HuH-7.5 (cell line): ENCODE data around the gene MAPK8IP3.
A peak's percentile ranks its signal among the peaks of the same experiment; 100 is the strongest.

Source experiments
- DNase-seq: peaks from one replicate; pipeline ENCODE4 v3.0.0; 2011; ENCODE audit warnings: low spot score

Gene MAPK8IP3

GRCh38 chr16:1705688-1706385 lies at the start of gene MAPK8IP3:
MAPK8IP3 (plus strand) TSS chr16:1706195; CDS start chr16:1706340, 145 bp downstream.
- peak; percentile 91 for DNase-seq

- DNase-seq, result no peak
Measured at GRCh38 chr16:1656808-1657617, 49.0 kb upstream of the MAPK8IP3 start.

GRCh38 chr16:1657841-1658240 lies 48.2 kb upstream of the MAPK8IP3 start:
- no peak for DNase-seq

- no peak for DNase-seq
Measured at GRCh38 chr16:1659031-1659430, 47.0 kb upstream of the MAPK8IP3 start.

GRCh38 chr16:1661826-1662225 lies 44.2 kb upstream of the MAPK8IP3 start:
- no peak for DNase-seq

- no peak for DNase-seq
Measured at GRCh38 chr16:1662543-1662942, 43.5 kb upstream of the MAPK8IP3 start.

GRCh38 chr16:1665829-1666228 lies 40.2 kb upstream of the MAPK8IP3 start:
- no peak for DNase-seq

GRCh38 chr16:1666316-1666715 lies 39.7 kb upstream of the MAPK8IP3 start:
- no peak for DNase-seq

GRCh38 chr16:1667271-1667670 lies 38.7 kb upstream of the MAPK8IP3 start:
- DNase-seq, result no peak

GRCh38 chr16:1667916-1668315 lies 38.1 kb upstream of the MAPK8IP3 start:
- no peak for DNase-seq

GRCh38 chr16:1668612-1669319 lies 37.2 kb upstream of the MAPK8IP3 start:
- no peak for DNase-seq

- DNase-seq, result no peak
Measured at GRCh38 chr16:1669698-1670097, 36.3 kb upstream of the MAPK8IP3 start.

- DNase-seq, result no peak
Measured at GRCh38 chr16:1670371-1670770, 35.6 kb upstream of the MAPK8IP3 start.

GRCh38 chr16:1670866-1671265 lies 35.1 kb upstream of the MAPK8IP3 start:
- no peak for DNase-seq

GRCh38 chr16:1673424-1674151 lies 32.4 kb upstream of the MAPK8IP3 start:
- no peak for DNase-seq

- no peak for DNase-seq
Measured at GRCh38 chr16:1674306-1674705, 31.7 kb upstream of the MAPK8IP3 start.

- DNase-seq, result no peak
Measured at GRCh38 chr16:1674751-1675664, 31.0 kb upstream of the MAPK8IP3 start.

- no peak for DNase-seq
Measured at GRCh38 chr16:1676661-1677060, 29.3 kb upstream of the MAPK8IP3 start.

GRCh38 chr16:1677339-1677738 lies 28.7 kb upstream of the MAPK8IP3 start:
- DNase-seq, result no peak

GRCh38 chr16:1677942-1678499 lies 28.0 kb upstream of the MAPK8IP3 start, which contains the start of gene JPT2:
JPT2 (plus strand) TSS chr16:1678279; CDS start chr16:1678313, 34 bp downstream.
- peak; percentile 97 for DNase-seq
